ENCODE results near the gene COX5A. TPM values are rescaled to one million over a fixed set of nuclear protein-coding genes. Genes with fewer than 3 reads are reported as not detected.

Gene COX5A
- polyA plus RNA-seq, 1 experiment, result 64.6 TPM

GRCh38 chr15:74962671-74963070 lies 24.8 kb upstream of the COX5A start:
- DNase-seq (ENCODE audit: low read depth), result no peak
- peaks cover 13% of the 10 kb centered on the region for H3K27me3 ChIP-seq (ENCODE audit: control insufficient read depth, insufficient read depth, low read length)
- CTCF ChIA-PET, result interaction anchor here (0.6 to 2.0 kb wide), 2 partner anchors 12 to 162 kb away, joined by 5 read pairs; no protein-coding TSS in a partner anchor
- no peaks in the 10 kb centered on the region for H3K36me3 ChIP-seq (ENCODE audit: control insufficient read depth, insufficient read depth, low read length)
- TF ChIP-seq, protein P1, sequence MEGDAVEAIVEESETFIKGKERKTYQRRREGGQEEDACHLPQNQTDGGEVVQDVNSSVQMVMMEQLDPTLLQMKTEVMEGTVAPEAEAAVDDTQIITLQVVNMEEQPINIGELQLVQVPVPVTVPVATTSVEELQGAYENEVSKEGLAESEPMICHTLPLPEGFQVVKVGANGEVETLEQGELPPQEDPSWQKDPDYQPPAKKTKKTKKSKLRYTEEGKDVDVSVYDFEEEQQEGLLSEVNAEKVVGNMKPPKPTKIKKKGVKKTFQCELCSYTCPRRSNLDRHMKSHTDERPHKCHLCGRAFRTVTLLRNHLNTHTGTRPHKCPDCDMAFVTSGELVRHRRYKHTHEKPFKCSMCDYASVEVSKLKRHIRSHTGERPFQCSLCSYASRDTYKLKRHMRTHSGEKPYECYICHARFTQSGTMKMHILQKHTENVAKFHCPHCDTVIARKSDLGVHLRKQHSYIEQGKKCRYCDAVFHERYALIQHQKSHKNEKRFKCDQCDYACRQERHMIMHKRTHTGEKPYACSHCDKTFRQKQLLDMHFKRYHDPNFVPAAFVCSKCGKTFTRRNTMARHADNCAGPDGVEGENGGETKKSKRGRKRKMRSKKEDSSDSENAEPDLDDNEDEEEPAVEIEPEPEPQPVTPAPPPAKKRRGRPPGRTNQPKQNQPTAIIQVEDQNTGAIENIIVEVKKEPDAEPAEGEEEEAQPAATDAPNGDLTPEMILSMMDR (IDR thresholded peaks at IDR 0.05; ENCODE audit: insufficient read depth, low read depth, low read length), result no peak
- POLR2A ChIA-PET, result no interaction called here
- H3K4me3 ChIP-seq (ENCODE audit: low read depth, low read length), result no peak overlapping the region

DNA sequence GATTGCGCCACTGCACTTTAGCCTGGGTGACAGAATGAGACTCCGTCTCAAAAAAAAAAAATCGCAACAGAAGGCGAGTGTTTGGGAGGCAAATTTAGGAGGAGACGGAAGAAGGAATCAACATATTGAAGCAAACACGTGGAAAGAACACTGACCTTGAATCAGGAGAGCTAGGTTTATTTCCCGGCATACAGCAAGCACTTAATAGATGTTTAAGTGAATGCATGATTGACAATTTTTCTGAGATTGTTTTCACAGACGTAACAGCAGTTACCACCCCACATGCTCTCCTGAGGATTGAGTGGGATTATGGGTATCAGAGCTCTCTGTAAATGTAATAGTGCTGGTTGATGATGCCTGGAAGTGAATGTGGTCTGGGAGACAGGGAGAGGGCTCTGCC lies 24.3 kb upstream of the COX5A start:
- H3K4me3 ChIP-seq (ENCODE audit: low read depth, low read length), result no peak overlapping the region
- DNase-seq (ENCODE audit: low read depth), result no peak
- POLR2A ChIA-PET, result no interaction called here
- no peaks in the 10 kb centered on the region for H3K36me3 ChIP-seq (ENCODE audit: control insufficient read depth, insufficient read depth, low read length)
- H3K27me3 ChIP-seq (ENCODE audit: control insufficient read depth, insufficient read depth, low read length), result peaks cover 13% of the 10 kb centered on the region
- CTCF ChIA-PET, result interaction anchor here (0.6 kb wide), 1 partner anchor 163 kb away, joined by 5 read pairs; no protein-coding TSS in a partner anchor
- TF ChIP-seq, protein P1 (IDR thresholded peaks at IDR 0.05; ENCODE audit: insufficient read depth, low read depth, low read length), result no peak

DNA sequence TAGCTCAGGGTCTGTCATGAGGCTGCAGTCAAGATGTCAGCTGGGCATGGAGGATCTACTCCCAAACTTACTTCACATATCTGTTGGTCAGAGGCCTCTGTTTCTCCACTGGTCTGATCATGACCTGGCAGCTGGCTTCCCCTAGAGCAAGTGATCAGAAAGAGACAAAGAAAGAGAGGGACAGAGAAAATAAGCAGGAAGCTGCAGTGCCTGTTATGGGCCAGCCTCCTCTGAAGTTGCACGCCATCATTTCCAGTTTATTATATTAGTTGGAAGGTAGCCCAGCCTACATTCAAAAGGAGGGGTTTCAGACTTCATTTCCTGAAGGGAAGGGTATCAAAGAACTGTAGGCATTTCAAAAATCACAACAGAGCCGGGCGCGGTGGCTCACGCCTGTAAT lies 23.7 kb upstream of the COX5A start:
- CTCF ChIA-PET, result interaction anchor here (1.1 to 1.2 kb wide), 2 partner anchors 12 to 190 kb away, joined by 3 to 7 read pairs; no protein-coding TSS in a partner anchor
- H3K27me3 ChIP-seq (ENCODE audit: control insufficient read depth, insufficient read depth, low read length), result peaks cover 13% of the 10 kb centered on the region
- TF ChIP-seq, protein P1 (IDR thresholded peaks at IDR 0.05; ENCODE audit: insufficient read depth, low read depth, low read length), result no peak
- H3K36me3 ChIP-seq (ENCODE audit: control insufficient read depth, insufficient read depth, low read length), result no peaks in the 10 kb centered on the region
- POLR2A ChIA-PET, result no interaction called here
- DNase-seq (ENCODE audit: low read depth), result no peak
- no peak overlapping the region for H3K4me3 ChIP-seq (ENCODE audit: low read depth, low read length)

DNA sequence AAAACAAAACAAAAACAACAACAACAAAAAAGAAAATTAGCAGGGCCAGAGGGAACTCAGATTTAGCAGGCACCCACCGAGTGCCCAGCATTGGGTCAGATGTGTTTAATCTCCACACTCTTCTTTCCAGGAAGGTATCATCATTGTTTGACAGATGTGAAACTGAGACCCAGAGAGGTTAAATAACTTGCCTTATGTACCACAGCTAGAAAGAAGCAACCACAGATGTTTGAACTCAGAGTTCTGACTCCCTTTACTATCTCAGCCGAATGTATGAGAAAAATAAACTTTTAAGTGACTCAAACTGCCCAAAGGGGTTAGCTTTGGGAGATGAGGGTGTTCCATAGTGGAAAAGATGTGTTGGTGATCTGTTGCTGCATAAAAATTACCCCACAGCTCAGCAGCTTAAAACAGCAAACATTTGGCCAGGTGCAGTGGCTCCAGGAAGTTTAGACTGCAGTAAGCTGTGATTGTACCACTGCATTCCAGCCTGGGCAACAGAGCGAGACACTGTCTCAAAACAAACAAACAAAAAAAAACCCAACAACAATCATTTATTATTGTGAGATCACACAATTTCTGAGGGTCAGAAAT lies 23.2 kb upstream of the COX5A start:
- ChIA-PET CTCF (interaction anchor here (1.1 to 1.2 kb wide), 2 partner anchors 11 to 190 kb away, joined by 3 to 7 read pairs; no protein-coding TSS in a partner anchor), POLR2A (no interaction called here)
- Histone ChIP-seq H3K36me3 (ENCODE audit: control insufficient read depth, insufficient read depth, low read length) (no peaks in the 10 kb centered on the region), H3K4me3 (ENCODE audit: low read depth, low read length) (no peak overlapping the region), H3K27me3 (ENCODE audit: control insufficient read depth, insufficient read depth, low read length) (peaks cover 13% of the 10 kb centered on the region)
- DNase-seq (ENCODE audit: low read depth), result no peak
- TF ChIP-seq, protein P1 (IDR thresholded peaks at IDR 0.05; ENCODE audit: insufficient read depth, low read depth, low read length), result no peak

DNA sequence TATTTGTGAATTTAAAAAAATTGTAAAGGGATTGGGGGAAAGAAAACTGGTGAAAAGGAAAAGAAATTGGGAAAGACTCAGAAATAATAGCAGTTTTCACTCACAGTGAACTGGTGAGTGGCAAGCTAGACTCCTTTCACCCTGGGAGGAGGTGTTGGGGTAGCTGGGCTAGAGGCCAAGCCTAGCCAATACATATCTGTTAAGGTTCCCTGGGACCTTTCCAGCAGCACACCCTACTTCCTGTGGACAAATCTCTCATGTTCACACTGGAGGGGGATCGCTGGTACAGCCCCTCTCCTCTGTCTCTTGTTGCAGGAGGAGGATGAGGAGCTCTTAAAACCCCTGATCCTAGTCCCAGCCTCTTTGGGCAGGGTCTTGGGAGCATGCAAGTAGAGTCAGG lies 22.4 kb upstream of the COX5A start:
- Histone ChIP-seq H3K27me3 (ENCODE audit: control insufficient read depth, insufficient read depth, low read length) (peaks cover 13% of the 10 kb centered on the region), H3K36me3 (ENCODE audit: control insufficient read depth, insufficient read depth, low read length) (no peaks in the 10 kb centered on the region), H3K4me3 (ENCODE audit: low read depth, low read length) (no peak overlapping the region)
- ChIA-PET CTCF (interaction anchor here (0.9 to 1.2 kb wide), 4 partner anchors 10 to 189 kb away, joined by 3 to 7 read pairs (median 4); no protein-coding TSS in a partner anchor), POLR2A (no interaction called here)
- TF ChIP-seq, protein P1 (IDR thresholded peaks at IDR 0.05; ENCODE audit: insufficient read depth, low read depth, low read length), result no peak
- DNase-seq (ENCODE audit: low read depth), result no peak

Measured in BJ (cell line).